GM12891 (cell line): Measurements from ENCODE around the gene ALOXE3.

Experiments
- POLR2A ChIP-seq: IDR thresholded peaks from 2 replicates; pipeline ENCODE4 v1.6.1; 2011; ENCODE audit warnings: low read depth, low read length, control low read depth
- POLR2AphosphoS5 ChIP-seq: IDR thresholded peaks from 2 replicates; pipeline ENCODE4 v1.6.1; 2011; ENCODE audit warnings: low read depth, low read length, control low read depth

DNA sequence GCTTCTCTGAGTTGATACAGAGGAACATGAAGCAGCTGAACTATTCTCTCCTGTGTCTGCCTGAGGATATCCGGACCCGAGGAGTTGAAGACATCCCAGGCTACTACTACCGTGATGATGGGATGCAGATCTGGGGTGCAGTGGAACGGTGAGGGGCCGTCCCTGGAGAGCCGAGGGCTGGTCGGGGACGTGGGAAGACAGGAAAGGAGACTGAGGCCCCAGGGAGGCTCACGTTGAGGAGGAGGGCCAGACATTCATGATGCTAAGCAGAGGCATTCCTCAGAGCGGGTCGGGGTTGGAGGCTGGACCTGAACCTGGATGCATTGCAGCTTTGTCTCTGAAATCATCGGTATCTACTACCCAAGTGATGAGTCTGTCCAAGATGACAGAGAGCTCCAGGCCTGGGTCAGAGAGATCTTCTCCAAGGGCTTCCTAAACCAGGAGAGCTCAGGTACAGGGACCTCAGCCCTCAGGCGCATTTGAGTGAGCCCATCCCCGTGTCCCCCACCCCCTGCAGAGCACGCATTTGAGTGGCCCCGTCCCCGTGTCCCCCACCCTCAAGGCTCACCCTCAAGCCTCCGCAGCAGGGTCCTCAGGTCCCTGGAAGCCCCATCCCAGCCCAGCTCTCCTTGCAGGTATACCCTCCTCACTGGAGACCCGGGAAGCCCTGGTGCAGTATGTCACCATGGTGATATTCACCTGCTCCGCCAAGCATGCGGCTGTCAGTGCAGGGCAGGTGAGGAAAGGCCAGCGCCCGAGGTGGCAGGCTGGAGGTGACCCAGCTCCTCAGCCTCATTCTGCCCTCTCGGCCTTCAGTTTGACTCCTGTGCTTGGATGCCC, 71.2 kb downstream of the ALOXE3 start:
- TF ChIP-seq POLR2AphosphoS5 (no peak), POLR2A (no peak)
